Measurements from ENCODE around the gene ZBTB39.

DNA sequence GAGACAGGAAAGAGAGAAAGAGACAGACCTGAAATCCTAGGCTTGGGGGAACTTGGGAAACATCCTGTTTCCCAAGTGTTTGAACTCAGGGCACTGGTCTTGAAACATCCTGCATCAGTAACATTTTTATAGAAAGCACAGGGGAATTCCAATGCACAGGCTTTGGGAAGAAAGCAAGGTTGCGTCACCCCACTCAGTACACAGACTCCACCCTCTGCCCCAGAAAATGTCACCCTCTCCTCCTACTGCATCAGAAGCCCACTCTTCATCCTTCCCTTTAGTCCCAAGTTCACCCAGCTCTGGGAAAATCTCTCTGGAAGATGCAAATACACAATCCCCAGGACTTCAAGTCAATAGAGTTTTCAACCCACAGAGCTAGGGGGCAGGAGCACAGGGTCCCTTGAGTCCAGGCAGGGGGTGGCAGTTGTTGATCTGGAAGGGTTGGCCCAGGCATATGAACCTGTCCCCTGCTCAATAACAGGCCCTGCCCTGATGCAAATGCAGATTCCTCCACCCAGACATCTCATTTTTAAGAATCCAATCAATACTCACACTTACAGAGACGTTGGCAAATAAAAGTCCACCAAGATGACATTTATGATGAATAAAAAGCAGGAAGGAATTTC is 50.6 kb downstream of the ZBTB39 start:
- TF ChIP-seq NFRKB (IDR thresholded peaks at IDR 0.05): no peak
- TF ChIP-seq ARNT (IDR thresholded peaks at IDR 0.05): no peak
- no peak for TF ChIP-seq SP1 (IDR thresholded peaks at IDR 0.05)

Data from HEK293T (cell line).